ENCODE measurements around the gene WEE2.
A peak's percentile ranks its signal among the peaks of the same experiment; 100 is the strongest.
"Not testable (repeated sequence)": the region's sequence is repeated elsewhere in the genome, so short reads cannot be mapped to it uniquely, and the experiment has no call there.

Gene WEE2

GRCh38 chr7:141714571-141714970 lies 6.4 kb downstream of the WEE2 start:
- no peak for DNase-seq (ENCODE audit: low spot score)

GRCh38 chr7:141715018-141715417 lies 6.9 kb downstream of the WEE2 start:
- DNase-seq (ENCODE audit: low spot score): no peak

GRCh38 chr7:141715794-141716689 lies 7.9 kb downstream of the WEE2 start:
- no peak for DNase-seq (ENCODE audit: low spot score)

DNA sequence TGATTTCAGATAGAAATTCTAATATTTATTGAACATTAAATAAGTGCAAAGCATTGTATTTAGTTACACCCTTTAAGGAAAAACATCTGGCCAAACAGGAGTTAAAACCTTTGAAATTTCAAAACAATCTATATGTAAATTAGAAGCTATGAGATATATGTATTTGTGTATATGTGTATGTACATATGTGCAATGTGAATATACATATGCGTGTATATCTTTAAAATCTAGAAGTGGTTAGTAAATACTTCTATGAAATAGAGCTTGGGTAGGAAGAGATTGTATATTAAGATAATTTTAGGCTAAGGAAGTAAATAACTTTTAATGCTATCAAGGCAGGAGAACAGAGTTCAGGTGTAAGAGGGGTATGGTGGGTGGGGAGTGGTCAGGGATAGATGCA lies 9.3 kb downstream of the WEE2 start:
- no peak for DNase-seq (ENCODE audit: low spot score)

- DNase-seq (ENCODE audit: low spot score): no peak
These were observed 14.4 kb downstream of the WEE2 start for GRCh38 chr7:141722529-141722928.

DNA sequence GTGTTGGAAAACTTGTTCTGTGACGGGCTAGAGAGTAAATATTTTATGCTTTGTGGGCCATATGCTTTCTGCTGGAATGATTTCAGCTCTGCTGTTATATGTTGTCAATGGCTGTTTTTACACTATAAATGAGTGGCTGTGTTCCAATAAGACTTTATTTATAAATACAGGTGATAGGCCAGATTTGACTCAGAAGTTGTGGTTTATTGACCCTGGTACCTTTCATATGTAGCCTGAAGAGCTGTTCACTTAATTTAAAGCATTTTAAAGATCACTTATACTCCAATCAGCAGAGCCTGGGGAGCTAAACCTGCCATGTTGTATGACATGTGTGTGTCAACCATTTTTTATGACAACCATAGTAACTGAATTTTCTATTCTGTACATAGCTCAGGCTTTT lies 20.9 kb downstream of the WEE2 start:
- no peak for DNase-seq (ENCODE audit: low spot score)

GRCh38 chr7:141731476-141732149 lies 23.5 kb downstream of the WEE2 start:
- no peak for DNase-seq (ENCODE audit: low spot score)

DNA sequence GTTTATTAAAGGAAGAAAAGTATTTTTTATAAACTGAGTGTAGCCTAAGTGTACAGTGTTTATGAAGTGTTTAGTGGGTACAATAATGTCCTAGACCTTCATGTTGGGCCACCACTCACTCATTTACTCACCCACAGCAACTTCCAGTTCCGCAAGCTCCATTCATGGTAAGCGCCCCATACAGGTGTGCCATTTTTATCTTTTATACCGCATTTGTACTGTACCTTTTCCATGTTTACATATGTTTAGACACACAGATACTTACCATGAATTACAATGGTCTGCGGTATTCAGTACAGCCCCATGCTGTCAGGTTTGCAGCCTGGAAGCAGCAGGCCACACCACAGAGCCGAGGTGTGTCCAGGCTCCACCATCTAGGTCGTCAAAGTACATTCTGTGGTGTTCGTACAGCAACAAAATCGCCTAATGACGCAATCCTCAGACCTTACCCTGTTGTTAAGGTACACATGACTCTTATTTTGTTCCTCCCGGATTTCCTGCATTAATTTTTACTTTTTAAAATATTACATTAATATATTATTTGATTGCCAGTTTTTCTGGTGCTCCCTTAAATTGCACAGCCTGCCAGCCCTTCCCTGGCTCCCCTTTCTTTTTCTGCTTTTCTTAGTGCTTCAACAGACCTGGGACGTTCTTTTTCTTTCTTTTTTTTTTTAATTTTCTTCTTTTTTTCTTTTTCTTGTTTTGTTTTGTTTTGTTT lies 29.1 kb downstream of the WEE2 start:
- peak; percentile 58 for DNase-seq (ENCODE audit: low spot score)

- peak; percentile 99 for DNase-seq (ENCODE audit: low spot score)
These were observed 29.9 kb downstream of the WEE2 start, which contains the start of gene SSBP1 for GRCh38 chr7:141737836-141738591. SSBP1 (plus strand) TSS chr7:141738358; CDS start chr7:141739167, 809 bp downstream.

- DNase-seq (ENCODE audit: low spot score): no peak
These were observed 30.4 kb downstream of the WEE2 start for GRCh38 chr7:141738592-141739013.

DNA sequence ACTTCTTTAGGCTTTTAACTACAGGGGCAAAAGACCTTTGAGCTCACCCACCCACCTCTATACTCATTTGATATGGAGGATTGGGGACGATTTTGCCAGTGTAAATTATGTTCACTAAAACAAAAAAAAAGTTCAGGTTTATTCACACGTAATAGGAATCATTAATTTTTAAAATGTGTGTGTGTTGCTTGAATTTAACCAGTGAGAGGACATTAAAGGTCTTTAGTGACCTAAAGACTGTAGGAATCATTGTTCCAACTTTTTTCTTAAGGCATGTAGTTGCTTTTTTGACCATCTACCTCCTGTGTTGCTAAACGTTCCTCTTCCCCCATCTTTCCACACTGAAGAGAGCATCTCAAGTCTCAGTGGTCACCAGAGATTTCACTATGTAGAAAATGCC lies 31.1 kb downstream of the WEE2 start:
- no peak for DNase-seq (ENCODE audit: low spot score)

- no peak for DNase-seq (ENCODE audit: low spot score)
These were observed 34.1 kb downstream of the WEE2 start for GRCh38 chr7:141742229-141742628.

GRCh38 chr7:141744131-141744530 lies 36.0 kb downstream of the WEE2 start:
- DNase-seq (ENCODE audit: low spot score): no peak

- no peak for DNase-seq (ENCODE audit: low spot score)
These were observed 40.2 kb downstream of the WEE2 start for GRCh38 chr7:141748396-141748795.

DNA sequence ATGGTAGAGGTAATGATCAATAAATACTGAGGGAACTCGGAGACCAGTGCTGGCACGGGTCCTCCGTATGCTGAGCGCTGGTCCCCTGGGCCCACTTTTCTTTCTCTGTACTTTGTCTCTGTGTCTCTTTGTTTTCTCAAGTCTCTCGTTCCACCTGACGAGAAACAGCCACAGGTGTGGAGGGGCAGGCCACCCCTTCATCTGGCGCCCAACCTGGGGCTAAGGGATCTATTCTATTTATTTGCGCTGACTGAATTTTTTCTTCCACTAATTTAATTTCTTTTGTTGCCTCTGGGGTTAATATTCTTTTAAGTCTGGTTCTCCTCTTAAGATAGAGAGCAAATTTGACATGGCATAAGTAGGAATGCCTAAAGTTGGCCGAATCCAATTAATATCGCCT lies 43.8 kb downstream of the WEE2 start:
- not testable (repeated sequence) for DNase-seq (ENCODE audit: low spot score)

DNA sequence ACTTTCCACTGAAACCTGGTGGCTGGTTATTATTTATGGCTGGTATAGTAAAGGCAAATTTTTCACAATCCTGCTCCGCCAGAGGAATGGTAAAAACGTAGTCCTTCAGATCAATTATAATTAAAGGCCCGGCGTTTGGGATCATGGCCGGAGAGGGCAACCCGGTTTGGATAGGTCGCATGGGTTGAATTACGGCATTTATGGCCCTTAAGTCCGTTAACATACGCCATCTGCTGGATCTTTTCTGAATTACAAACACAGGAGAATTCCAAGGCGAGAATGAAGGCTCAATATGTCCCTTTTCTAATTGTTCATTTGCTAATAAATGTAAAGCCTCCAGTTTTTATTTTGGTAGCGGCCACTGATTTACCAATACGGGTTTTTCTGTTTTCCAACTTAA lies 44.5 kb downstream of the WEE2 start:
- peak; percentile 58 for DNase-seq (ENCODE audit: low spot score)

DNA sequence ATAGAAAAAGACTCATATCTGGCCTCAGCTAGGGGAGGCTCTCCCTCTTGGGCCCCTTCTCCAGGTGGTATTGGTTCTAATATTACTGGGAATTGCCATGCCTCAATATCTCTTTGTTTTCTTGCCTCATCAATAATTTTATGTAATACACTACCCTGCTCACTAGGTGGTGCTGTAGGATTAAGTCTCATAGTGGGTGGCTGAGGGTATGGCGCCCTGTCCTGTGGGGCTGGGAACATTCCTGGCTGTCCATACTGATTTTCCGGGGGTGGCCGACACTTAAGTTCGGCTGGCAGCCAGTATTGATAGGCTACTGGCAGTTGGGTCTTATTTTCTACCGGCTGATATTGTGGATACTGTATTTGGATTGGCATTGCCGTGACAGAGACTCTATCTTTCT lies 46.8 kb downstream of the WEE2 start:
- peak; percentile 67 for DNase-seq (ENCODE audit: low spot score)

- no peak for DNase-seq (ENCODE audit: low spot score)
These were observed 55.6 kb downstream of the WEE2 start, which contains the start of gene TAS2R3 for GRCh38 chr7:141763797-141764196. TAS2R3 (plus strand) TSS chr7:141764097; CDS start chr7:141764159, 62 bp downstream.

DNA sequence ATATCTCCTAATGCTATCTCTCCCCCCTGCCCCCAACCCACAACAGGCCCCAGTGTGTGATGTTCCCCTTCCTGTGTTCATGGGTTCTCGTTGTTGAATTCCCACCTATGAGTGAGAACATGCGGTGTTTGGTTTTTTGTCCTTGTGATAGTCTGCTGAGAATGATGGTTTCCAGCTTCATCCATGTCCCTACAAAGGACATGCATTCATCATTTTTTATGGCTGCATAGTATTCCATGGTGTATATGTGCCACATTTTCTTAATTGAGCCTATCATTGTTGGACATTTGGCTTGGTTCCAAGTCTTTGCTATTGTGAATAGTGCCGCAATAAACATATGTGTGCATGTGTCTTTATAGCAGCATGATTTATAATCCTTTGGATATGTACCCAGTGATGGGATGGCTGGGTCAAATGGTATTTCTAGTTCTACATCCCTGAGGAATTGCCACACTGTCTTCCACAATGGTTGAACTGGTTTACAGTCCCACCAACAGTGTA lies 62.0 kb downstream of the WEE2 start:
- DNase-seq (ENCODE audit: low spot score): not testable (repeated sequence)

GRCh38 chr7:141776374-141776773 lies 68.2 kb downstream of the WEE2 start, which contains the start of gene TAS2R4:
TAS2R4 (plus strand) TSS chr7:141776674; CDS start chr7:141778489, 1,815 bp downstream.
- DNase-seq (ENCODE audit: low spot score): no peak

Data from NAMALWA (cell line).